Measurements from ENCODE around the gene XXYLT1. TPM values are rescaled to one million over a fixed set of nuclear protein-coding genes. Genes with fewer than 3 reads are reported as not detected.

Gene XXYLT1
- total RNA-seq, 1 donor from 2014 or later, result 42.9 TPM

DNA sequence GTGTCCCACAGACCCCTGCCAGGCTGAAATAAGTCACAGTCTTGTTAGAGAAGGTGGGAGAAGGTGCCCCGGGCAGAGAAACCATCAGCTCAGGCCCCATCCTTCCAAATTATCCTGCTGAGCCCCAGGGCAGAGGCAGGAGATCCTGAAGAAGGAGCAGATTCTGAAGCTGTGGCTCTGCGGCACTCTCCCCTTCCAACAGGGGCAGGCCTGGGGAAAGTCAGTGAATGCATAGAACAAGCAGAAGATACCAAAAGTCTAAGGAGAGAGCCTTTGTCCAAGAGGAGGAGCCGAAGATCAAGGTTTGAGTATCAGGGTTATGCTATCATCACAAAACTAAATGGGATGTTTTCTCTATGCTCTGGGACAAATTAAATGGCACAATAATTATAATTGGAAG, 249.3 kb downstream of the XXYLT1 start:
- no peak for DNase-seq (ENCODE audit: low spot score in 2 of 2, unreplicated experiment in 2 of 2)
- Mint-ChIP-seq H3K27me3 (ENCODE audit: low read depth) (peaks cover 8% of the 10 kb centered on the region), H3K4me3 (no peak overlapping the region), H3K9me3 (peaks cover 23% of the 10 kb centered on the region), H3K36me3 (no peaks in the 10 kb centered on the region), H3K27ac (no peak overlapping the region), H3K4me1 (peaks cover 9% of the 10 kb centered on the region)
- TF ChIP-seq, protein P1, sequence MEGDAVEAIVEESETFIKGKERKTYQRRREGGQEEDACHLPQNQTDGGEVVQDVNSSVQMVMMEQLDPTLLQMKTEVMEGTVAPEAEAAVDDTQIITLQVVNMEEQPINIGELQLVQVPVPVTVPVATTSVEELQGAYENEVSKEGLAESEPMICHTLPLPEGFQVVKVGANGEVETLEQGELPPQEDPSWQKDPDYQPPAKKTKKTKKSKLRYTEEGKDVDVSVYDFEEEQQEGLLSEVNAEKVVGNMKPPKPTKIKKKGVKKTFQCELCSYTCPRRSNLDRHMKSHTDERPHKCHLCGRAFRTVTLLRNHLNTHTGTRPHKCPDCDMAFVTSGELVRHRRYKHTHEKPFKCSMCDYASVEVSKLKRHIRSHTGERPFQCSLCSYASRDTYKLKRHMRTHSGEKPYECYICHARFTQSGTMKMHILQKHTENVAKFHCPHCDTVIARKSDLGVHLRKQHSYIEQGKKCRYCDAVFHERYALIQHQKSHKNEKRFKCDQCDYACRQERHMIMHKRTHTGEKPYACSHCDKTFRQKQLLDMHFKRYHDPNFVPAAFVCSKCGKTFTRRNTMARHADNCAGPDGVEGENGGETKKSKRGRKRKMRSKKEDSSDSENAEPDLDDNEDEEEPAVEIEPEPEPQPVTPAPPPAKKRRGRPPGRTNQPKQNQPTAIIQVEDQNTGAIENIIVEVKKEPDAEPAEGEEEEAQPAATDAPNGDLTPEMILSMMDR (IDR thresholded peaks at IDR 0.05; ENCODE audit: unreplicated experiment), result no peak

DNA sequence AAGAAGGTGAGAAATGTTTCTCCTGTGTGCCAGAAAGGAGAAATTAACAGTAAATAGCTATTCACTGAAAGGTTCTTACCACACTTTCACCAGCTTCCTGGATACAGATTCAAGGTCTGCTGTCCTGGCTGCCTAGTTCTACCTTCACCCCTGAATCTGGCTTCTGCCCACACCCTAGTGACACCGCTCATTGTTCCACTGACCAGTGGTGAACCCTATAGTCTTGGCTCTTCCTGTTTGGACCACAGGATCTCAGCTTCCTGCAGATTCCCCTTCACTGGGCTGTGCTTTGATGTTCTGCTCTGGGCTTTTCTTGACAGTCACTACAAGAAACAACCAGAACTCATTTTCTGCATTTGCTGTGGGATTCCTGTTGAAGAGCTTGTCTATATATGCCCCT, 250.0 kb downstream of the XXYLT1 start:
- Mint-ChIP-seq H3K36me3 (no peaks in the 10 kb centered on the region), H3K4me3 (no peak overlapping the region), H3K27ac (no peak overlapping the region), H3K27me3 (ENCODE audit: low read depth) (peaks cover 8% of the 10 kb centered on the region), H3K9me3 (peaks cover 23% of the 10 kb centered on the region), H3K4me1 (peaks cover 8% of the 10 kb centered on the region)
- DNase-seq (ENCODE audit: low spot score in 2 of 2, unreplicated experiment in 2 of 2), result no peak
- TF ChIP-seq, protein P1 (IDR thresholded peaks at IDR 0.05; ENCODE audit: unreplicated experiment), result no peak

DNA sequence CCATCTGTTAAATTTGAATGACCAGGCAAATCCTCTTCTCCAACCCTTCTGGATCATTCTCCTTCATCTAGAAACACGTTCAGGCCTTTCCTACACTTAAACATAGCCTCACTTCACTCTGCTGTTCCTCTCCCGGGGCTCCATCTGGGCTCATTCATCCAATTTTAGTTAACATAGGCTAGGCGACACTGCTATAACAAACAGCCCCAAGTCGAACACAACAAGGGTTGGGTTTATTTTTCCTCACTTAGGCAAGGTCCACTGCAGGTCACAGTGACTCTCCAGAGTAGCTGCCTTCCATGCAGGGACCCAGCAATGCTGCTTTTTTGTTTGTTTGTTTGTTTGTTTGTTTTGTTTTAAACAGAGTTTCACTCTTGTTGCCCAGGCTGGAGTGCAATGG, 250.8 kb downstream of the XXYLT1 start:
- H3K9me3 Mint-ChIP-seq, result peaks cover 23% of the 10 kb centered on the region
- no peaks in the 10 kb centered on the region for H3K36me3 Mint-ChIP-seq
- TF ChIP-seq, protein P1 (IDR thresholded peaks at IDR 0.05; ENCODE audit: unreplicated experiment), result no peak
- H3K4me1 Mint-ChIP-seq, result peaks cover under 1% of the 10 kb centered on the region
- peaks cover 8% of the 10 kb centered on the region for H3K27me3 Mint-ChIP-seq (ENCODE audit: low read depth)
- no peak overlapping the region for H3K4me3 Mint-ChIP-seq
- no peak overlapping the region for H3K27ac Mint-ChIP-seq
- DNase-seq (ENCODE audit: low spot score in 2 of 2, unreplicated experiment in 2 of 2), result no peak

DNA sequence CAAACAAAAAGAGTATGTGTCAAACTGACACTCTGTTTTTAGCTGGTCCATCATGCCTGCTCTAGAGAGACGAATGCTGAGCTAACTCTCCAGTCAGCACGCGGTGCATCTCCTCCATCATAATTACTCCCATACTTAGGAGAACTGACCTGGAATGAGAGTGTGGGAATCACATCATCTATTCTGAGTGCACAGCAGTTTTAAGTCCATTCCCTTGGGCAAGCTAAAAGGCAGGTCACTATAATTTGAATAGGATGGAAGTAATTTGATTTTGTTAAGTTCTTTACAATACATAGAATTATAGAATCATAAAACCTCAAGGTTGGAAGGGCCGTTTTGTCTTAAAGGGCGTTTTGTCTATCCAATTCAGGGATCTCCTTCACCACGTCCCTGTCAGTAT, 251.6 kb downstream of the XXYLT1 start:
- no peak for DNase-seq (ENCODE audit: low spot score in 2 of 2, unreplicated experiment in 2 of 2)
- no peaks in the 10 kb centered on the region for H3K36me3 Mint-ChIP-seq
- TF ChIP-seq, protein P1 (IDR thresholded peaks at IDR 0.05; ENCODE audit: unreplicated experiment), result no peak
- H3K4me1 Mint-ChIP-seq, result peaks cover 4% of the 10 kb centered on the region
- H3K27me3 Mint-ChIP-seq (ENCODE audit: low read depth), result peaks cover 8% of the 10 kb centered on the region
- H3K27ac Mint-ChIP-seq, result no peak overlapping the region
- H3K9me3 Mint-ChIP-seq, result peaks cover 22% of the 10 kb centered on the region
- H3K4me3 Mint-ChIP-seq, result no peak overlapping the region

Small RNAs within 50 kb of the gene (microRNA-seq; reads per million reads assigned to microRNA genes)
- not detected for gene MIR3137

Other genes starting within 250 kb of the XXYLT1 start
- 43.6 to 49.7 TPM (median 47.5 TPM) in 3 replicates for gene ACAP2, start 171.9 kb upstream of the XXYLT1 start, total RNA-seq